H9 (cell line): ENCODE data around the gene OR8D1. TPM values are rescaled to one million over a fixed set of nuclear protein-coding genes. Genes with fewer than 3 reads are reported as not detected.

Source experiments
- DNase-seq: peaks from one replicate; pipeline ENCODE4 v3.0.0-alpha.2; 2017
- H2AFZ ChIP-seq: one replicate; pipeline ENCODE4 v1.6.1; 2013; ENCODE audit warnings: mild to moderate bottlenecking, low read length, control low read depth, moderate library complexity
- H2AK5ac ChIP-seq: 2 replicates; pipeline ENCODE4 v1.6.1; 2013; ENCODE audit warnings: low read length, control low read depth, mixed read lengths; ENCODE audit not compliant: insufficient read length
- H2BK120ac ChIP-seq: one replicate; pipeline ENCODE4 v1.6.1; 2013; ENCODE audit warnings: low read depth, mild to moderate bottlenecking, low read length, control low read depth, inconsistent platforms; ENCODE audit not compliant: poor library complexity, severe bottlenecking
- H2BK12ac ChIP-seq: 2 replicates; pipeline ENCODE4 v1.6.1; 2013; ENCODE audit warnings: low read length, control low read depth, mixed read lengths, low read depth; ENCODE audit not compliant: insufficient read length
- H2BK15ac ChIP-seq: 2 replicates; pipeline ENCODE4 v1.6.1; 2013; ENCODE audit warnings: low read depth, low read length, control low read depth
- H2BK20ac ChIP-seq: one replicate; pipeline ENCODE4 v1.6.1; 2013; ENCODE audit warnings: low read depth, mild to moderate bottlenecking, low read length, control low read depth, inconsistent platforms; ENCODE audit not compliant: poor library complexity, severe bottlenecking
- H2BK5ac ChIP-seq: 2 replicates; pipeline ENCODE4 v1.6.1; 2013; ENCODE audit warnings: low read length, control low read depth, mixed read lengths; ENCODE audit not compliant: insufficient read length
- H3K14ac ChIP-seq: 2 replicates; pipeline ENCODE4 v1.6.1; 2013; ENCODE audit warnings: low read length, control low read depth; ENCODE audit not compliant: insufficient read depth
- H3K18ac ChIP-seq: 2 replicates; pipeline ENCODE4 v1.6.1; 2013; ENCODE audit warnings: low read depth, mild to moderate bottlenecking, mixed read lengths, low read length, control low read depth; ENCODE audit not compliant: insufficient read length
- H3K23ac ChIP-seq: 2 replicates; pipeline ENCODE4 v1.6.1; 2013; ENCODE audit warnings: low read length, control low read depth, mixed read lengths, low read depth; ENCODE audit not compliant: insufficient read length
- H3K23me2 ChIP-seq: 2 replicates; pipeline ENCODE4 v1.6.1; 2013; ENCODE audit warnings: low read depth, mild to moderate bottlenecking, mixed read lengths, low read length, control low read depth; ENCODE audit not compliant: insufficient read length, poor library complexity, severe bottlenecking
- H3K27ac ChIP-seq: 2 replicates; pipeline ENCODE4 v1.5.1; 2013; ENCODE audit warnings: low read length, control low read depth, mixed read lengths, low read depth; ENCODE audit not compliant: insufficient read length
- H3K27me3 ChIP-seq: 2 replicates; pipeline ENCODE4 v1.6.1; 2013; ENCODE audit warnings: low read length, control low read depth, inconsistent platforms; ENCODE audit not compliant: insufficient read depth
- H3K4ac ChIP-seq: 2 replicates; pipeline ENCODE4 v1.6.1; 2013; ENCODE audit warnings: low read depth, mild to moderate bottlenecking, control low read depth, inconsistent platforms, low read length, moderate library complexity
- H3K4me1 ChIP-seq: 2 replicates; pipeline ENCODE4 v1.6.1; 2013; ENCODE audit warnings: low read length, control low read depth, inconsistent platforms; ENCODE audit not compliant: insufficient read depth
- H3K4me2 ChIP-seq: 2 replicates; pipeline ENCODE4 v1.6.1; 2013; ENCODE audit warnings: low read length, control low read depth, mixed read lengths; ENCODE audit not compliant: insufficient read length, insufficient read depth
- H3K56ac ChIP-seq: 2 replicates; pipeline ENCODE4 v1.6.1; 2013; ENCODE audit warnings: low read depth, mild to moderate bottlenecking, mixed read lengths, low read length, control low read depth; ENCODE audit not compliant: insufficient read length
- H3K79me1 ChIP-seq: 2 replicates; pipeline ENCODE4 v1.6.1; 2013; ENCODE audit warnings: low read depth, mild to moderate bottlenecking, moderate library complexity, low read length, control low read depth, inconsistent platforms; ENCODE audit not compliant: insufficient read depth, poor library complexity, severe bottlenecking
- H3K79me2 ChIP-seq: 2 replicates; pipeline ENCODE4 v1.6.1; 2013; ENCODE audit warnings: low read length, control low read depth, inconsistent platforms; ENCODE audit not compliant: insufficient read depth
- H3K9ac ChIP-seq: 2 replicates; pipeline ENCODE4 v1.6.1; 2013; ENCODE audit warnings: low read length, control low read depth, mixed read lengths; ENCODE audit not compliant: insufficient read length; ENCODE audit errors: extremely low read depth
- H3K9me3 ChIP-seq: one replicate; pipeline ENCODE4 v1.6.1; 2013; ENCODE audit warnings: low read depth, low read length, inconsistent platforms; ENCODE audit not compliant: control insufficient read depth
- H3T11ph ChIP-seq: one replicate; pipeline ENCODE4 v1.6.1; 2013; ENCODE audit warnings: mild to moderate bottlenecking, low read length, control low read depth, inconsistent platforms
- H4K20me1 ChIP-seq: one replicate; pipeline ENCODE4 v1.6.1; 2013; ENCODE audit not compliant: control insufficient read depth, insufficient read length, insufficient read depth
- H4K5ac ChIP-seq: 2 replicates; pipeline ENCODE4 v1.6.1; 2013; ENCODE audit warnings: low read depth, mild to moderate bottlenecking, mixed read lengths, low read length, control low read depth; ENCODE audit not compliant: insufficient read length
- H4K8ac ChIP-seq: replicated peaks from 2 replicates; pipeline ENCODE4 v1.6.1; 2013; ENCODE audit warnings: low read length, control low read depth, mixed read lengths, low read depth; ENCODE audit not compliant: insufficient read length
- H4K91ac ChIP-seq: 2 replicates; pipeline ENCODE4 v1.6.1; 2013; ENCODE audit warnings: low read depth, mild to moderate bottlenecking, moderate library complexity, mixed read lengths, low read length, control low read depth; ENCODE audit not compliant: insufficient read length
- H3K27ac Mint-ChIP-seq, 3 experiments: 2 replicates in 2 of 3; 3 replicates in 1 of 3; pipeline ENCODE4 v1.8.0; 2020 to 2021; ENCODE audit warnings: mixed read lengths in 3 of 3, mild to moderate bottlenecking in 1 of 3, moderate library complexity in 1 of 3
- H3K27me3 Mint-ChIP-seq: 2 replicates; pipeline ENCODE4 v1.8.0; 2021; ENCODE audit warnings: low read depth, mild to moderate bottlenecking, moderate library complexity, mixed read lengths
- H3K36me3 Mint-ChIP-seq, 3 experiments: 2 replicates in 2 of 3; 3 replicates in 1 of 3; pipeline ENCODE4 v1.8.0; 2020 to 2021; ENCODE audit warnings: low read depth in 3 of 3, mixed read lengths in 3 of 3; ENCODE audit not compliant: insufficient read depth in 1 of 3
- H3K4me1 Mint-ChIP-seq, 2 experiments: 2 replicates each; pipeline ENCODE4 v1.8.0; 2020; ENCODE audit warnings: mixed read lengths in 2 of 2
- H3K4me3 Mint-ChIP-seq, 2 experiments: 2 replicates in 1 of 2; 3 replicates in 1 of 2; pipeline ENCODE4 v1.8.0; 2020 to 2021; ENCODE audit warnings: mild to moderate bottlenecking in 2 of 2, mixed read lengths in 2 of 2, moderate library complexity in 1 of 2
- H3K9me3 Mint-ChIP-seq, 2 experiments: 2 replicates in 1 of 2; 3 replicates in 1 of 2; pipeline ENCODE4 v1.8.0; 2020; ENCODE audit warnings: mild to moderate bottlenecking in 2 of 2, mixed read lengths in 2 of 2, moderate library complexity in 1 of 2
- CTCF ChIP-seq: fragments of 200-600 bp; sonication (generic); conservative IDR thresholded peaks from 3 replicates; pipeline ENCODE4 v1.8.0; 2021; ENCODE audit warnings: antibody characterized with exemption, mild to moderate bottlenecking
- WGBS: extraction: QIAGEN DNeasy Blood & Tissue Kit; methylation state at CpG from one replicate; pipeline ENCODE4 v1.1.7; 2013; ENCODE audit warnings: missing lambda C conversion rate, low lambda C conversion rate, mixed read lengths; ENCODE audit not compliant: insufficient read length; ENCODE audit errors: extremely low coverage; 5-methylcytosine and 5-hydroxymethylcytosine counted together
- total RNA-seq: library from RNA; stranded (reverse); gene quantifications from 2 replicates; pipeline ENCODE4 v1.2.1, GENCODE V29; 2021

OR8D1 gene
- total RNA-seq, 1 experiment from 2014 or later: not detected

GRCh38 chr11:124329787-124330478 is 16.2 kb upstream of the OR8D1 start:
- H3K9me3 ChIP-seq: no peaks in the 10 kb centered on the region
- H2BK15ac ChIP-seq: no peak overlapping the region
- H3K27ac ChIP-seq: no peak overlapping the region
- peaks cover 21% of the 10 kb centered on the region in 2 experiments for H3K9me3 Mint-ChIP-seq
- no peak overlapping the region for H3T11ph ChIP-seq
- H2BK120ac ChIP-seq: no peak overlapping the region
- H3K4ac ChIP-seq: no peak overlapping the region
- H3K36me3 Mint-ChIP-seq: peaks cover 0 to 21% (median 19%) of the 10 kb centered on the region in 3 experiments; a peak in 6 of 7 replicates
- no peaks in the 10 kb centered on the region; the same call in 1 of the 2 replicates for H3K27me3 Mint-ChIP-seq
- no peak overlapping the region for H2AK5ac ChIP-seq
- no peaks in the 10 kb centered on the region for H3K79me2 ChIP-seq
- no peak overlapping the region for H3K9ac ChIP-seq
- H2BK5ac ChIP-seq: no peak overlapping the region
- H3K23me2 ChIP-seq: no peaks in the 10 kb centered on the region
- no peak overlapping the region for H3K23ac ChIP-seq
- no peak overlapping the region for H3K4me3 Mint-ChIP-seq
- no peak overlapping the region for H3K14ac ChIP-seq
- no peaks in the 10 kb centered on the region for H4K20me1 ChIP-seq
- no peak for DNase-seq
- H3K27me3 ChIP-seq: no peaks in the 10 kb centered on the region
- H4K91ac ChIP-seq: no peak overlapping the region
- no peak overlapping the region for H2BK20ac ChIP-seq
- H4K8ac ChIP-seq: no peak overlapping the region
- no peak overlapping the region for H3K18ac ChIP-seq
- H2BK12ac ChIP-seq: no peak overlapping the region
- no peak overlapping the region for H3K56ac ChIP-seq
- no CpG with 5 or more reads among the region's 2 CpGs for WGBS
- TF ChIP-seq CTCF: no peak
- no peaks in the 10 kb centered on the region for H3K4me1 ChIP-seq
- H2AFZ ChIP-seq: no peak overlapping the region
- H3K27ac Mint-ChIP-seq: no peak overlapping the region
- no peaks in the 10 kb centered on the region for H3K79me1 ChIP-seq
- no peak overlapping the region for H3K4me2 ChIP-seq
- H3K4me1 Mint-ChIP-seq: peaks cover 0 to 6% of the 10 kb centered on the region in 2 experiments; a peak in 2 of 4 replicates
- no peak overlapping the region for H4K5ac ChIP-seq
